Sigmoid colon (tissue), 4 donors: ENCODE results near the gene RUFY1.

Experiments used
- EP300 ChIP-seq, 4 donors: sonication (generic); formaldehyde crosslinking; IDR thresholded peaks; one replicate each; pipeline ENCODE4 v1.6.1; 2017; ENCODE audit warnings: antibody characterized with exemption in 4 of 4
- POLR2A ChIP-seq, 2 donors: fragments of 450-650 bp; IDR thresholded peaks; one replicate each; pipeline ENCODE4 v1.6.1; 2016; ENCODE audit warnings: antibody characterized with exemption in 2 of 2, mild to moderate bottlenecking in 2 of 2, moderate library complexity in 2 of 2
- TF ChIP-seq, protein P1 (sequence below), 4 experiments: fragments of 450-650 bp in 3 of 4; fragments of 200-600 bp in 1 of 4; IDR thresholded peaks; one replicate each; pipeline ENCODE4 v1.5.1; 2016 to 2019; ENCODE audit warnings: antibody characterized with exemption in 4 of 4, mild to moderate bottlenecking in 3 of 4, moderate library complexity in 2 of 4

DNA sequence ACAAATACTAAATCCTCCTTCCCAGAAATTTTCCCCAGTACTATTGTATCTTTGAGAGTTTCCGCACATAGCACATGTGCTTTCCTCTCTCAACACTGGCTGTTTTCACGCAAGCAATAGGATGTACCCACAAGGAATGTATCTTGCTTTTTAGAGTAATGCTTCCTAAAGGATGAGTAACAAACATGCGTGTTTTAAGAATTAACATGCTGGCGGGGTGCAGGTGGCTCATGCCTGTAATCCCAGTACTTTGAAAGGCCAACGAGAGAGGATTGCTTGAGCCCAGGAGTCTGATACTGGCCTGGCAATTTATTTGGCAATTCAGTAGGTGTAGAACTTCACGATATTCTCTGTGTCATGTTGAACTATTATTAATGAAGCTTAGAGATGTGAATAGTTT lies 4.6 kb downstream of the RUFY1 start:
- TF ChIP-seq, protein P1, sequence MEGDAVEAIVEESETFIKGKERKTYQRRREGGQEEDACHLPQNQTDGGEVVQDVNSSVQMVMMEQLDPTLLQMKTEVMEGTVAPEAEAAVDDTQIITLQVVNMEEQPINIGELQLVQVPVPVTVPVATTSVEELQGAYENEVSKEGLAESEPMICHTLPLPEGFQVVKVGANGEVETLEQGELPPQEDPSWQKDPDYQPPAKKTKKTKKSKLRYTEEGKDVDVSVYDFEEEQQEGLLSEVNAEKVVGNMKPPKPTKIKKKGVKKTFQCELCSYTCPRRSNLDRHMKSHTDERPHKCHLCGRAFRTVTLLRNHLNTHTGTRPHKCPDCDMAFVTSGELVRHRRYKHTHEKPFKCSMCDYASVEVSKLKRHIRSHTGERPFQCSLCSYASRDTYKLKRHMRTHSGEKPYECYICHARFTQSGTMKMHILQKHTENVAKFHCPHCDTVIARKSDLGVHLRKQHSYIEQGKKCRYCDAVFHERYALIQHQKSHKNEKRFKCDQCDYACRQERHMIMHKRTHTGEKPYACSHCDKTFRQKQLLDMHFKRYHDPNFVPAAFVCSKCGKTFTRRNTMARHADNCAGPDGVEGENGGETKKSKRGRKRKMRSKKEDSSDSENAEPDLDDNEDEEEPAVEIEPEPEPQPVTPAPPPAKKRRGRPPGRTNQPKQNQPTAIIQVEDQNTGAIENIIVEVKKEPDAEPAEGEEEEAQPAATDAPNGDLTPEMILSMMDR (IDR thresholded peaks at IDR 0.05) = no peak
- TF ChIP-seq POLR2A (IDR thresholded peaks at IDR 0.05) (no peak), EP300 (IDR thresholded peaks at IDR 0.05) (no peak)
